Stomach smooth muscle (tissue), 2 donors: Measurements from ENCODE around the gene OR6K6.

Experiments used
- H3K27ac ChIP-seq: one replicate; pipeline ENCODE4 v1.7.0; 2013; ENCODE audit warnings: mild to moderate bottlenecking, low read length, inconsistent platforms
- H3K27me3 ChIP-seq, 2 donors: one replicate each; pipeline ENCODE4 v1.7.0; 2013; ENCODE audit warnings: low read length in 2 of 2; ENCODE audit not compliant: insufficient read depth in 2 of 2, control insufficient read depth in 1 of 2
- H3K36me3 ChIP-seq, 2 donors: one replicate each; pipeline ENCODE4 v1.7.0; 2013; ENCODE audit warnings: low read length in 2 of 2; ENCODE audit not compliant: control insufficient read depth in 2 of 2, insufficient read depth in 2 of 2
- H3K4me1 ChIP-seq: one replicate; pipeline ENCODE4 v1.7.0; 2013; ENCODE audit warnings: low read length; ENCODE audit not compliant: control insufficient read depth, insufficient read depth
- H3K4me3 ChIP-seq, 2 donors: one replicate each; pipeline ENCODE4 v1.7.0; 2013; ENCODE audit warnings: low read length in 2 of 2
- H3K9ac ChIP-seq, 2 donors: one replicate each; pipeline ENCODE4 v1.7.0; 2013; ENCODE audit warnings: low read length in 2 of 2, mild to moderate bottlenecking in 1 of 2
- H3K9me3 ChIP-seq, 2 donors: one replicate each; pipeline ENCODE4 v1.7.0; 2013; ENCODE audit warnings: low read length in 2 of 2; ENCODE audit not compliant: control insufficient read depth in 2 of 2
- donor health status: healthy.
- donor health status: Pancreatic carcinoma.

The OR6K6 gene

GRCh38 chr1:158731707-158732106, 22.8 kb upstream of the OR6K6 start:
- Histone ChIP-seq H3K4me3 (no peak overlapping the region), H3K9ac (no peak overlapping the region), H3K36me3 (no peaks in the 10 kb centered on the region), H3K9me3 (no peaks in the 10 kb centered on the region), H3K27ac (no peak overlapping the region), H3K4me1 (no peaks in the 10 kb centered on the region), H3K27me3 (no peaks in the 10 kb centered on the region)

GRCh38 chr1:158732524-158732923, 22.0 kb upstream of the OR6K6 start:
- Histone ChIP-seq H3K4me3 (no peak overlapping the region), H3K4me1 (no peaks in the 10 kb centered on the region), H3K27ac (no peak overlapping the region), H3K36me3 (no peaks in the 10 kb centered on the region), H3K9ac (no peak overlapping the region), H3K9me3 (no peaks in the 10 kb centered on the region), H3K27me3 (no peaks in the 10 kb centered on the region)

DNA sequence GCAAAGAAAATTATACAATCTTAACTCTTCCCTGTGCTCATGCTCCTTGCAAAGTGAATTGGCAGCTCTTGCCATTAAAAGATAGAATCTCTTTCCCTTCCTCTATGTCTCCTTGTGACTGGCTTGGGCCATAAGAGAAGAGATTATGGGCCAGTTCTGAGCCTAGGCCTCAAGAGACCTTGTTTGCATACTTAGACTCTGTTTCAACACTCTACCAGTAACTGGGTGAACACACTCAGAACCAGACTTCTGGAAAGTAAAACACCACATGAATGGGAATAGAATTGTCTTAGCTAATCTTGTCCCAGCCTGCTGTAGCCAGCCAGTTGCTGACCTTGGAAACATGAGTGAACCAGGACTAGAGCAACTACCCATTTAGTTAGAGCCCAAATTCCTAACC, 18.7 kb upstream of the OR6K6 start:
- Histone ChIP-seq H3K27ac (no peak overlapping the region), H3K36me3 (no peaks in the 10 kb centered on the region), H3K27me3 (no peaks in the 10 kb centered on the region), H3K4me3 (no peak overlapping the region), H3K9ac (no peak overlapping the region), H3K9me3 (no peaks in the 10 kb centered on the region), H3K4me1 (no peaks in the 10 kb centered on the region)

GRCh38 chr1:158752155-158752712, 2.3 kb upstream of the OR6K6 start:
- no peaks in the 10 kb centered on the region for H3K27me3 ChIP-seq
- H3K9ac ChIP-seq, result no peak overlapping the region
- H3K36me3 ChIP-seq, result no peaks in the 10 kb centered on the region
- H3K4me1 ChIP-seq, result no peaks in the 10 kb centered on the region
- H3K4me3 ChIP-seq, result no peak overlapping the region
- no peaks in the 10 kb centered on the region for H3K9me3 ChIP-seq
- no peak overlapping the region for H3K27ac ChIP-seq

GRCh38 chr1:158771950-158772866, 17.7 kb downstream of the OR6K6 start, which contains the start of gene OR6N1:
Gene OR6N1, minus strand, starts transcription at chr1:158772195. Its CDS starts 5,513 bp downstream, at chr1:158766682.
- no peak within 1 kb of the TSS for H3K9ac ChIP-seq
- no peaks in the 10 kb centered on the region for H3K9me3 ChIP-seq
- H3K27ac ChIP-seq, result no peak within 1 kb of the TSS

GRCh38 chr1:158781104-158781503, 26.6 kb downstream of the OR6K6 start, which contains the start of gene OR6N2:
Gene OR6N2, minus strand, starts transcription at chr1:158781204. Its CDS starts 3,569 bp downstream, at chr1:158777635.
- Histone ChIP-seq H3K4me1 (no peaks in the 10 kb centered on the region), H3K9me3 (no peaks in the 10 kb centered on the region), H3K27ac (no peak within 1 kb of the TSS), H3K36me3 (no peaks in the 10 kb centered on the region), H3K27me3 (no peaks in the 10 kb centered on the region), H3K4me3 (no peak within 1 kb of the TSS), H3K9ac (no peak within 1 kb of the TSS)

More at GRCh38 chr1:158771950-158772866, 17.7 kb downstream of the OR6K6 start, which contains the start of gene OR6N1:
- Histone ChIP-seq H3K36me3 (no peaks in the 10 kb centered on the region), H3K4me1 (no peaks in the 10 kb centered on the region), H3K27me3 (no peaks in the 10 kb centered on the region), H3K4me3 (no peak within 1 kb of the TSS)

DNA sequence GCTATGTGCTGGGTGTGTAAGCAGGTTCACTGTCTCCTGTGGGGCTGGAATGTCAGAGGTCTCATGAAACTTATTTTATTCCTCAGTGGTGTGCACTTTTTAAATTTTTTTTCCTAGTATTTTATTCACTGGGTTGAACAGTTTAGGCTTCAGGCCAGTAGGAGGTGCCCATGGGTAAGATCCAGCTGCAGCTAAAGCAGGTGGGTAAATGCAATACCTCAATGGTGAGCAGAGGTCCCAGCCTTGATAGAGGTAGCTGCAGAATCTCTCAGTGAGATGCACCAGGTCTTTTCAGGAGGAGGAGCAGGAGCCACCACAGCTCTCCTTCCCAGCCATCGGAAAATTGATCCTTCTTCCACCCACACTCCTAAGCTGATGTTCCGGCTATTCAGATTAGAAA, 39.1 kb downstream of the OR6K6 start:
- Histone ChIP-seq H3K36me3 (no peaks in the 10 kb centered on the region), H3K27me3 (no peaks in the 10 kb centered on the region), H3K4me1 (no peaks in the 10 kb centered on the region), H3K27ac (no peak overlapping the region), H3K9ac (no peak overlapping the region), H3K4me3 (no peak overlapping the region), H3K9me3 (peaks cover 0 to 3% of the 10 kb centered on the region in 2 donors)

DNA sequence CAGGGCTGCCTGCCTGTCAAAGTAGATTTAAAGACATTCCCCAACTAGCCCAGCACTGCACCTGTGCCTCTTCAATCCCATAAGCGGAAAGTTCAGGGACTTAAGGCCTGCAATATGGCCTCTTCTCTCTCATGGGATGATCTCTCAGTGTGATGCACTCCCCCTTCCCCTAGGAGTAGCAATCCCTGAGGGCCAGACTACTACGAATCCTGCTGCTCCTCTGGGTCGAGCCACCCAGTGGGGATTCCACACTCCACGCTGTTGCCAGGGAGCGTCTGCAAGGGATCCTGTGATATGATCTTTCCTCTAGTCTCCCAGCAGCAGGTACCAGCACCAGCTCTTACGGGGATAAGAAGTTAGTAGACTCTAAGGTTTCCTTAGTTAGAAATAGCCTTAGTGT, 39.7 kb downstream of the OR6K6 start:
- Histone ChIP-seq H3K9ac (no peak overlapping the region), H3K4me1 (no peaks in the 10 kb centered on the region), H3K36me3 (no peaks in the 10 kb centered on the region), H3K9me3 (peaks cover 0 to 3% of the 10 kb centered on the region in 2 donors), H3K27me3 (no peaks in the 10 kb centered on the region), H3K27ac (no peak overlapping the region), H3K4me3 (no peak overlapping the region)

GRCh38 chr1:158798531-158798930, 44.0 kb downstream of the OR6K6 start:
- Histone ChIP-seq H3K27me3 (no peaks in the 10 kb centered on the region), H3K9ac (no peak overlapping the region), H3K27ac (no peak overlapping the region), H3K4me1 (no peaks in the 10 kb centered on the region), H3K4me3 (no peak overlapping the region), H3K9me3 (peaks cover 0 to 3% of the 10 kb centered on the region in 2 donors), H3K36me3 (no peaks in the 10 kb centered on the region)

GRCh38 chr1:158799689-158800088, 45.2 kb downstream of the OR6K6 start:
- Histone ChIP-seq H3K4me3 (no peak overlapping the region), H3K36me3 (no peaks in the 10 kb centered on the region), H3K27me3 (no peaks in the 10 kb centered on the region), H3K9me3 (no peaks in the 10 kb centered on the region), H3K27ac (no peak overlapping the region), H3K4me1 (no peaks in the 10 kb centered on the region), H3K9ac (no peak overlapping the region)

DNA sequence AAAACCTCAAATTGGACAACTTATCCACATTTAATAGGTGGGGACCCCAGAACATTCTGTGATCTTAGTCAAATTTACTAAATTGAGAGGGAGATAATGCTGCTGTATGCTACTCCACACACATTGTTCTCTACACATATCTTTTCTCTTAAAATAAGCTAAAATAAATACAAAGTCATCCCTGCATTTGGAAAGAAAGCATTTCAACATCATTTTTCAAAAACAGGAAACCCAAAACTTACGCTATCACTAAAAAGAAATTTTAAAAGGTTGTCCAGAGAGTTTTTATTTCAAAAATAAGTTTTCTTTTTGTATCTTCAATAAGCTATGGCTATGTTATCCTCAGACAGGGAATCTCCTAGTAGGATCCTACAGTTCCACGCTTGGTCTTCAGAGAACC, 46.0 kb downstream of the OR6K6 start:
- no peaks in the 10 kb centered on the region for H3K36me3 ChIP-seq
- H3K4me1 ChIP-seq, result no peaks in the 10 kb centered on the region
- H3K27me3 ChIP-seq, result no peaks in the 10 kb centered on the region
- H3K27ac ChIP-seq, result no peak overlapping the region
- no peak overlapping the region for H3K4me3 ChIP-seq
- no peaks in the 10 kb centered on the region for H3K9me3 ChIP-seq
- no peak overlapping the region for H3K9ac ChIP-seq
